A204.1 (cell line): ENCODE data around the gene PIGX.

Source experiments
- FAIRE-seq: peaks from 2 replicates; lab custom pipeline; 2012; peaks lifted over from hg19 to GRCh38; lab: Jason Lieb, UNC

The PIGX gene

GRCh38 chr3:196757876-196758739, 45.9 kb downstream of the PIGX start:
- FAIRE-seq, result no peak

- FAIRE-seq, result no peak
Observed at GRCh38 chr3:196763179-196763578, 51.0 kb downstream of the PIGX start.

GRCh38 chr3:196765454-196765853, 53.3 kb downstream of the PIGX start:
- FAIRE-seq, result no peak

- FAIRE-seq, result no peak
Observed at GRCh38 chr3:196771067-196771466, 58.9 kb downstream of the PIGX start.

- no peak for FAIRE-seq
Observed at GRCh38 chr3:196772102-196772501, 59.9 kb downstream of the PIGX start.

- no peak for FAIRE-seq
Observed at GRCh38 chr3:196772897-196773296, 60.7 kb downstream of the PIGX start.

- FAIRE-seq, result no peak
Observed at GRCh38 chr3:196774191-196774820, 62.1 kb downstream of the PIGX start.

GRCh38 chr3:196774848-196775422, 62.8 kb downstream of the PIGX start:
- no peak for FAIRE-seq

- FAIRE-seq, result no peak
Observed at GRCh38 chr3:196775938-196776337, 63.8 kb downstream of the PIGX start.

- no peak for FAIRE-seq
Observed at GRCh38 chr3:196777836-196778235, 65.7 kb downstream of the PIGX start.

GRCh38 chr3:196778755-196779154, 66.6 kb downstream of the PIGX start:
- FAIRE-seq, result no peak

- no peak for FAIRE-seq
Observed at GRCh38 chr3:196782511-196782910, 70.3 kb downstream of the PIGX start.
